Limb (tissue), 2 donors: ENCODE data around the gene SPTBN4.
"Not testable (repeated sequence)": the region's sequence is repeated elsewhere in the genome, so short reads cannot be mapped to it uniquely, and the experiment has no call there.

Source experiments
- DNase-seq, 2 donors: peaks; one replicate each; pipeline ENCODE4 v3.0.0-alpha.2; 2016; ENCODE audit errors: extremely low spot score in 2 of 2

SPTBN4 gene

DNA sequence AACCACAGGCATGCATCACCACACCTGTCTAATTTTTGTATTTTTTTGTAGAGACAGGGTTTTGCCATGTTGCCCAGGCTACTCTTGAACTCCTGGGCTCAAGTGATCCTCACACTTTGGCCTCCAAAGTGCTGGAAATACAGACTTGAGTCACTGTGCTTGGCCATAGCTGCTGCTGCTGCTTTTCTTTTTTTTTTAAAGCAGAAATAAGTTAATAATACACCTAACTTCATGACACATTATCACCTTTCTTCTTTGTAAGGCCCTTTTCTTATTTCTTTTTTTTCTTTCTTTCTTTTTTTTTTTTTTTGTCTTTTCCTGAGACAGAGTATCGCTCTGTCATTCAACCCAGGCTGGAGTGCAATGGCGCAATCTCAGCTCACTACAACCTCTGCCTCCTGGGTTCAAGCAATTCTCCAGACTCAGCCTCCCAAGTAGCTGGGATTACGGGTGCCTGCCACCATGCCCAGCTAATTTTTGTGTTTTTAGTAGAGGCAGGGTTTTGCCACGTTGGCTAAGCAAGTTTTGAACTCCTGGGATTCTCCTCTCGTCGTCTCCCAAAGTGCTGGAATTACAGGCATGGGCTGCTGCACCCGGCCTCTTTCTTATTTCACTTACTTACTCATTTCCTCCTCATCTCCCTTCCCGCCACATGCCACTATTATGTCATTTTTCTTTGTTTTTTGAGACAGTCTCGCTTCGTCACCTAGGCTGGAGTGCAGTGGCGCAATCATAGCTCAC, 118.6 kb downstream of the SPTBN4 start:
- DNase-seq = no peak

DNA sequence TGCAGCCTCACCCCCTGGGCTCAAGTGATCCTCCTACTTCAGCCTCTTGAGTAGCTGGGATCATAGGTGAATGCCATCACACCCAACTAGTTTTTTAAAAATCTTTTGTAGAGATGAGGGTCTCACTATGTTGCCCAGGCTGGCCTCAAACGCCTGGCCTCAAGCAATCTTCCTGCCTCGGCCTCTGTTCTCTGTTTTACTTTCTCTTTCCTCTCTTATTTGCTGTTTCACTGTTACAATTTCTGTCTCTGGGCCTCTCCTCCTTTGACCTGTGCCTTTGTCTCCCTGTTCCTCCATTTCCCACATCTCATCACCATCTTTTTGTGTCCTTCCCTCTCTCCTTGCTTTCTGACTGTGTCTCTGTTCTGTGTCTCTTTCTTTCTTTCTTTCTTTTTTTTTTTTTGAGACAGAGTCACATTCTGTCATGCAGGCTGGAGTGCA, 119.2 kb downstream of the SPTBN4 start:
- DNase-seq = no peak

DNA sequence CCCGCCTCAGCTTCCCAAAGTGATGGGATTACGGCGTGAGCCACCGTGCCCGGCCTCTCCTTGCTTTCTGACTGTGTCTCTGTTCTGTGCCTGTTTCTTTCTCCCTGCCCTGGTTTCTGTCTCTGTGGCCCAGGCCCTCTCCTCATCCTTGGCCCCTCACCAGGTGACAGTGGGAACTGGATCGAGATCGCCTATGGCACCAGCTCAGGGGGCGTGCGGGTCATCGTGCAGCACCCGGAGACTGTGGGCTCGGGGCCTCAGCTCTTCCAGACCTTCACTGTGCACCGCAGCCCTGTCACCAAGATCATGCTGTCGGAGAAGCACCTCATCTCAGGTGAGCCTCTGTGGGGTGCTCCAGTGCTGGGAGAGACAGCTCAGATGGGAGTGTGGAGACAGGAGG, 119.8 kb downstream of the SPTBN4 start:
- no peak for DNase-seq

DNA sequence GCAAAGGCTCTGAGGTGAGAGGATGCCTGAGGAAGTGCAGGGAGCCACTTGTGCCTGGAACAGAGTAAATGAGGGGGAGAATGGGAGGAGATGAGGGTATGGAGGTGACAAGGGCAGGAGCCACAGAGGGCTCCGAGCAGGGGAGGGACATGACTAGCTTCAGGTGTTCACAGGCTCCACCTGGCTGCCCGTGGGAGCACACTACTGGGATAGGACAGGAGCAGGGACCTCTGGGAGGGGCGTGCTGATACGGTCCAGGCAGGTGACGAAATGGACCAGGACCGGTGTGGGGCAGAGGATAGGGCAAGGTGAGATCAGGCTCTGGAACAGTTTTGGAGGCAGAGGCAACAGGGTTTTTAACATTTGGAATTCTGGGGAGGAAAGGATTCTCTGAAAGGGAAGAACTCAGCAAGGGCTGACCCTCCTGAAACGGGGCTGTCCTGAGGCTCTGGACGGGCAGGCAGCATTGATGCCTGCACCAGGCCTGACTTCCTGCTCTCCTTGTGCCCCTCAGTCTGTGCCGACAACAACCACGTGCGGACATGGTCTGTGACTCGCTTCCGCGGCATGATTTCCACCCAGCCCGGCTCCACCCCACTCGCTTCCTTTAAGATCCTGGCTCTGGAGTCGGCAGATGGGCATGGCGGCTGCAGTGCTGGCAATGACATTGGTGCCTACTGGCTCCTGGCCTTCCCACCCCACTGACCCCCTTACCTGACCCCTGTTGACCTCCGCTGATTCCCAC, 121.5 kb downstream of the SPTBN4 start:
- no peak for DNase-seq

DNA sequence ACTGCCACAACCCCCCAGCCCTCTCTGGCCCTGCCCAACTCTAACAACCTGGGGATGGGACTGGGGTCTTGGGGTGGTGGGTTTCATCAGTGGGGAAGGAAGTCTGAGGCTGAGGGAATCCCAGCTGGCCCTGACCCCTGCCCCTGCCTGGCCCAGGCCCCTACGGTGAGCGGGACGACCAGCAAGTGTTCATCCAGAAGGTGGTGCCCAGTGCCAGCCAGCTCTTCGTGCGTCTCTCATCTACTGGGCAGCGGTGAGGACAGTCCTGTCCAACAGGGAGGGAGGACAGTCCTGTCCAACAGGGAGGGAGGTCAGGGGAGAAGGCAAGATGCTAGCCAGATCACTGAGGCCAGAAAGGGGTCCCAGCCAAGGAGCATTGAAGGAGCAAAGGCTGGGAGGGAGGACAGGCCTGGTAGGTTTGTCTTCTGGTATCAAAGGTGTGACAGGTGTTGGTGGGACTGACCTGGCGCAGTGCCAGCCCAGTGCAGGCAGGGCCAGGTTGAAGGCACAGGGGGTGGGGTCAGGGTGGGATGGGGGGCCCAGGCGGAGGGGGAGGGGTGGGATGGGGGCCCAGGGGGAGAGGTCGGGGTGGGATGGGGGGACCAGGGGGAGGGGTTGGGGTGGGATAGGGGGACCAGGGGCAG, 122.2 kb downstream of the SPTBN4 start:
- DNase-seq = no peak

DNA sequence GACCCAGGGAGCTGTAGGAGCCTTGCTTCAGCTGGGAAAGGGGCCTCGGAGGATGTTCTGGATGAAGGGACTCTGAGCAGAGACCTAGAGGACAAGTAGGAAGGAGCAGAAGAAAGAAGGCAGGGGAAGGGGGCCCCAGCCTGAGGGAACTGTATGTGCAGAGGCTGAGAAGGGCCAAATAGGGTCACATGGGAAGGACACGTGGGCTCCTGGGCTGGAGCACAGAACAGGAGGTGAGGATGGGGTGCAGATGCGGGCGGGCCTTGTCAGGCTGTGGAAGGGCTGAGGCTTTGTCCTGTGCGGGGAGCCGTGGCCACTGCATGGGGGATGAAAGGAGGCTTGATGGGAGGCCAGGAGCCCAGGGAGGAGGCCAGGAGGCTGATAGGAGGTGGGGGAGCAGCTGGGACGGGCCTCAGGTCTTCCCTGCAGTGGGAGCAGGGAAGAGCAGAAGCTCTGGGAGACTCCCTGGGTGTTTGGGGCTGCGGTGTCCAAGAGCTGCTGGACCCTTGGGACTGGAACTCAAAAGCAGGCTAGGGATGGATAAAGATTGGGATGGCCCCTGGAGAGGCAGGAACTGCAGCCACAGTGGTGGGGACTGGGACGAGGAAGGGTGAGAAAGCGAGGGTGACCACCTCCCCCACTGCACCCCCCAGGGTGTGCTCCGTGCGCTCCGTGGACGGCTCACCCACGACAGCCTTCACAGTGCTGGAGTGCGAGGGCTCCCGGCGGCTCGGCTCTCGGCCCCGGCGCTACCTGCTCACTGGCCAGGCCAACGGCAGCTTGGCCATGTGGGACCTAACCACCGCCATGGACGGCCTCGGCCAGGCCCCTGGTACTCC, 123.0 kb downstream of the SPTBN4 start:
- no peak for DNase-seq

DNA sequence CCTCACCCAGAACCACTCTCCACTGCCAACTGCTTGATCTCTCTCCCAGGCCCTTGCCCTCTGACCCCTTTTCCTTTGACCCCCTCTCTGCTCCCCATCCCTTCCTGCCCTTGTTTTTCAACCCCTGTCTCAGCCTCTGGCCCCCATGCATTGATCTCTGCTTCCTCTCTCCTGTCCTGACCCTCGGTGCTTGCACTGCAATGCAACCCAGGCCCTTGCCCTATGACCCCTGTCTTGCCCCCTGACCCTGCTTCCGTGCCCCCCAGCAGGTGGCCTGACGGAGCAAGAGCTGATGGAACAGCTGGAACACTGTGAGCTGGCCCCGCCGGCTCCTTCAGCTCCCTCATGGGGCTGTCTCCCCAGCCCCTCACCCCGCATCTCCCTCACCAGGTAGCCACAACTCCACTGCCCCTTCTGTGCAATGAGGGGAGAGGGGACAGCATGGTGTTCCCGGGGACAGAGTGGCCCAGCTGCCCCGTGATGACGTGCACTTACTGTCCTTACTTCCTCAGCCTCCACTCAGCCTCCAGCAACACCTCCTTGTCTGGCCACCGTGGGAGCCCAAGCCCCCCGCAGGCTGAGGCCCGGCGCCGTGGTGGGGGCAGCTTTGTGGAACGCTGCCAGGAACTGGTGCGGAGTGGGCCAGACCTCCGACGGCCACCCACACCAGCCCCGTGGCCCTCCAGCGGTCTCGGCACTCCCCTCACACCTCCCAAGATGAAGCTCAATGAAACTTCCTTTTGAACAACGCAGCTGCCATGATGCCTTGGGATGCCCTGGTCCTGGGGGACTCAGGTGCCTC, 123.9 kb downstream of the SPTBN4 start:
- DNase-seq = no peak

DNA sequence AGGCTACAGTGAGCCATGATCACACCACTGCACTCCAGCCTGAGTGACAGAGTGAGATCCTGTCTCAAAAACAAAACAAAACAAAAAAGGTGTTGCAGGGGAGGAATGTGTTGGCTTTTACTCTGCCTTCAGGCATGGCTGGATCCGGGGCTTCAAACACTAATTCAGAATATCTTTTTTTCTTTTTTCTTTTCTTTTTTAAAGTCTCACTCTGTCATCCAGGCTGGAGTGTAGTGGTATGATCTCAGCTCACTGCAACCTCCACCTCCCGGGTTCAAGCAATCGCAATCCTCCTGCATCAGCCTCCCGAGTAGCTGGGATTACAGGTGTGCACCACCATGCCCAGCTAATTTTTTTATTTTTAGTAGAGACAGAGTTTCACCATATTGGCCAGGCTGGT, 124.9 kb downstream of the SPTBN4 start:
- not testable (repeated sequence) for DNase-seq

DNA sequence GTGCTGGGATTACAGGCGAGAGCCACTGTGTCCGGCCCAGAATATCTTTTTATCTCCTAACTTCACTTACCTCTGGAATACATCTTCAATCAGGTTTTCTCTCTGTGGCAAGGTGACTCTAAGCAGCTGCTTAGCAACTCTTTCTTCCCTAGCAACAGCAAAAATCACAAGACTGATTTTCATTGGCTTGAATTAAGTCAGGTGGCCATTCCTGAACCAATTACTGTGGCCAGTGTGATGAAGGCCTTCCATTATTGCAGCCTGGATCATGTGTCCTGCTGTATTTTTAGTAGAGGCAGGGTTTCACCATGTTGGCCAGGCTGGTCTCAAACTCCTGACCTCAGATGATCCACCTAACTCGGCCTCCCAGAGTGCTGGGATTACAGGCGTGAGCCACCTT, 125.4 kb downstream of the SPTBN4 start:
- DNase-seq = no peak

DNA sequence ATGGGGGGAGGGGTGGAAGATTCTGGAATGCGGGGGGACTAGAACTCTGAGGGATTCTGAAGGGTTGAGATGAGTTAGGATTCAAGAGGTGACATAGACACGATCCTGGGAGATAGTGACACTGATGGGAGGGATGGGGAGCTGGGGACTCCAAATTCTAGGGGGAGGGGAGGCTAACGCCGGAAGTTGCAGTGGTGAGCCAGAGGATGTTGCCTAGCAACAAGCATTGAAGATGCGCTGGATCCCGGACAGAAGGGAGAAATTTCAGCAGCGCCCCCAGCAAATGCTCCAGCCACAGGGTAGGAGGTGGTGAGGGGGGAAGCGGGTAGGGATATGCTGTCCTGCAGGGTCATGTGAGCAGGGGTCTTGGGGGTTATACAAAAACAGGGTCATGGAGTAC, 127.5 kb downstream of the SPTBN4 start:
- no peak for DNase-seq

DNA sequence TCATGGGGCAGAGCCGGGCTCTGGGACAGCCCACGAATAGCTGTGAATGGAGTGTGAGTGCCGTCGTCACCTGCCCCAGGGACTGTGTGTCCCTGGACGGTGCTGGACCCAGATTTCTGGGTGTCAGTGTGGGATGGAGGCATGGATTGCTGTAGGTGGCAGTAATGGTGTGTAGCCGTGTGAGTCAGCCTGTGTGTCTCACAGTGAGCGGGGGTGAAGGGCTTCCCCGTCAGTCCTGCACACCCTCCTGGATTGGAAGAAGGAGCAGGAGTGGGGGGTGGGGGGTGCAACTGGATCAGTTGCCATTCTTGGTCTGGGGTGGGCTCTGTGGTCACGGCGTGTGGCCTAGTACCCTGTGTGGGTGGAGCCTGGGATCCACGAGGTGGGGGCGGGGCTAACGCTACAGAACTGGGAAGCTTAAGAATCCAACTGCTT, 127.9 kb downstream of the SPTBN4 start:
- DNase-seq = no peak

DNA sequence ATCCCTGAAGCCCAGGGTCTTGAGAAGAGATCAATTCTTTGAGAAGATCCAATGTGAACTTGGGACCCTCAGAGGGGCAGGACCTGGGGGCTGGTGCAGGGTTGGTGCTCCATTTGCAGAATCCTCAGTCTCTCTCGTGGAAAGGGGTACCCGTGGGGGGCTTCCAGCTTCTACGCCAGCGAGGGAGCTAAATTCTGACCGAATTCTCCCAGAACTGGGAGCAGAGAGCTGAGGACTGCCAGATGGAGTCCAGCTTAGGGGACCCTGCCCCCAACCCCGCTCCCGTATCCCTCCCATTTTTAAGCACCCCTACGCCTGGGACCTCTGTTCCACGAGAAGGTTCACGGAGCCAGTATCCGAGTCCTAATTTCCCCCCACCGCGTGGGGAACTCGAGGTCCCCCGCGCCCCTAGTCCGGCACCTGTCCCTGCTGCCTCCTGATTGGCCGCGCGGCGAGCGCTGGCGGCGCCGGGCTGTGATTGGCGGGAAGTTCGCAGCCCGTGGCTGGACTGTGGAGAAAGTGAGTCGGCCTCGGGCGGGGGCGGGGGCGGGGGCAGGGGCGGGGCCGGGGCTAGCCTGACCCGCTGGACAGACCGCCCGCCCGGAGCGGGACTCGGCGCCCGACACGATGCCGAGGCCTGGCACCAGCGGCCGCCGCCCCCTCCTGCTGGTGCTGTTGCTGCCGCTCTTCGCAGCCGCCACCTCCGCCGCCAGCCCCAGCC, 130.0 kb downstream of the SPTBN4 start:
- DNase-seq = peak in 1 of 2 donors; percentile 74

DNA sequence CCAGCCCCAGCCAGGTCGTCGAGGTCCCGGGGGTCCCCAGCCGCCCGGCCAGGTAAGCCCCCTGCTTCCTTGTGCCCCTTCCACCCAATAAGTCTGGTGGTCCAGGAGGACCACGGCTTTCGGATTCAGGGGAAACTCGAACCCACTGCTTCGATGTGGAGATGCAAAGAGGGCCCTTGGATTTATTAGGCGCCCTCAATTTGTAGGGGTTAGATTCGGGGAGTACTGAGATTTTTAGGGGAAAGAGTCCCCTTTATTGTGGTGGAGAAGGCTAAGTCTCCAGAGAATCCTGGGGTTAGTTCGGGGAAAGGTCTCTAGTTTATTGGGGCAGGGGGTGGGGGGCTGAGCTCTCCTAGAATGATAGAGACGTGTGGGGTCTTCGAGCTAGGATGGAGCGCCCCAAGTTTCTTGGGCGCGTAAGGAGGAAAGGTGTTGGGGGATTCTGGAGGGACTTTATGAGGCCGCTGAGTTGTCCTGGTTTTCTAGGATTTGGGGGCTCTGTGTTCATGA, 130.6 kb downstream of the SPTBN4 start:
- no peak for DNase-seq

DNA sequence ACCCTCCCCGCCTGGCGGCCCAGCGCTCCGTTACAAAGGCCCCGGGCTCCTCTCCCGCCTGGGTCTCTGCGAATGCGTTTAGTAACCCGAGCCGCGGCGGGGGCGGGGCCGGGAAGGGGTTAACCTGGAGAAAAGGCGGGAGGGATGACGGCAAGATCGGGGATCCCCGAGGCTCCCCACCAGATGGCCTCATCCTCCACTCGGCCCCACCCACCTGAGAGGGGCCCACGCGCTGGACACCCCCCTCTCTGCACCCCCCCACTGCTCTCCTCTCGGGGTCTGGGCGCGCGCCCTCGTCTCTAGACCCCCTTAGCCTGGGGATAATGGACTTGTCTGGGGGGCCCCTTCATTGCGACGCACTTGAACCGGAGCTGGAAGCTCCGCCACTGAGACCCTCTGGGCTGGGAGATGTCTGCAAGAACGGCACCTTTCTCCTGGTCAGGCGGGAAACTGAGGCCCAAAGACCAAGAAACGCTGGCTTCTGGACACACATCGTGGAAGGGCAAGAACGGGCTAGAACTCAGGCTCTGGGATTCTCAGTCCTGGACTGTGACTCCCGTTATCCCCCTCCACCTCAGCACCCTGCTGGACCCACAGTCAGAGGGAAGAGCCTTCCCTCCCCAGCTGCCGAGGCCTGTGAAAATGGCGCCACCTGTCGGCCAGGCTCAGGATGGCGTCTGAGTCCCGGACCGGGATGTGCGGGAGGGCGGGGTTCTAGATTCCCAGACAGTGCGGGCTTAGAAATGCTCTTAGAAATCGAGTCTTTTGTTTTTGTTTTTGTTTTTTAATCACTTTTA, 131.5 kb downstream of the SPTBN4 start:
- peak; percentile 91 to 96 for DNase-seq

DNA sequence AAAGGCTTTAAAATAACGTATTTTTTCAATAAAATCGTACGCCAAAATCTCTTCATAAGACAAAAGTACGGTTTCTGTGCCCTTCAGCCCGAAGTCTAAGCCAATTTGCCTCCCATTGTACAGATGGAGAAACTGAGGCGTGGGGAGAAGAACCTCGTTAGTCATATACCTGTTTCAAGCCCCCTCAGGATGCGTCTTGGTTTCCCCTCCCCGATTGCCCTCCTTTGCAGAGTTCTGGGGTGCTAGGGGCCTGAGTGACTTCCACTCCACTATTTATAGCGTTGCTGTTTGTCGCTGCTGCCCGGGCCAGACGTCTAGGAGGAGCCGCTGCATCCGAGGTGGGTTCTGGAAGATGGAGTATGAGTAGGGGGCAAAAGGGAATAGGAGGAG, 132.1 kb downstream of the SPTBN4 start:
- no peak for DNase-seq

DNA sequence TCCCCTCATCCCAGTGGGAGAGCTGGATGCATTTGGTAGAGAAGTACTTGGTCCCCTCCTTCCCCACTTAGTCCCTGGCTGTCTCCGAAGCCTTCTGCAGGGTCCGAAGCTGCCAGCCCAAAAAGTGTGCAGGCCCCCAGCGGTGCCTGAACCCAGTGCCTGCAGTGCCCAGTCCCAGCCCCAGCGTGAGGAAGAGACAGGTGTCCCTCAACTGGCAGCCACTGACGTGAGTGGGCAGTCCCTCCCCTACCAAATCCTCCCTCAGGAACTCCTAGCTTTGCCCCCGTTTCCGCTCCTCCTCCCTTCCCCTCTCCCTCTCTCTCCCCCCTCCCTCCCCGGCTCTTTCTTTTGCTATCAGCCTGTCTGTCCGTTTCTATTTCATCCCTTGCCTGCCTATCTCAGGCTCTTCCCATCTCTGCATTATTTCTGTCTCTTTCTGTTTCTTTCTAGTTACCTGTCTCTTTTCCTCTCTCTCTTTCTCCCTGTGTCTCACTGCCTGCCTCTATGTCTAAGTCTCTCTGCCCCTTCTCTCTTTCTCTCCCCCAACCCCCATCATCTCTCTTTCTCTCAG, 132.6 kb downstream of the SPTBN4 start:
- no peak for DNase-seq

DNA sequence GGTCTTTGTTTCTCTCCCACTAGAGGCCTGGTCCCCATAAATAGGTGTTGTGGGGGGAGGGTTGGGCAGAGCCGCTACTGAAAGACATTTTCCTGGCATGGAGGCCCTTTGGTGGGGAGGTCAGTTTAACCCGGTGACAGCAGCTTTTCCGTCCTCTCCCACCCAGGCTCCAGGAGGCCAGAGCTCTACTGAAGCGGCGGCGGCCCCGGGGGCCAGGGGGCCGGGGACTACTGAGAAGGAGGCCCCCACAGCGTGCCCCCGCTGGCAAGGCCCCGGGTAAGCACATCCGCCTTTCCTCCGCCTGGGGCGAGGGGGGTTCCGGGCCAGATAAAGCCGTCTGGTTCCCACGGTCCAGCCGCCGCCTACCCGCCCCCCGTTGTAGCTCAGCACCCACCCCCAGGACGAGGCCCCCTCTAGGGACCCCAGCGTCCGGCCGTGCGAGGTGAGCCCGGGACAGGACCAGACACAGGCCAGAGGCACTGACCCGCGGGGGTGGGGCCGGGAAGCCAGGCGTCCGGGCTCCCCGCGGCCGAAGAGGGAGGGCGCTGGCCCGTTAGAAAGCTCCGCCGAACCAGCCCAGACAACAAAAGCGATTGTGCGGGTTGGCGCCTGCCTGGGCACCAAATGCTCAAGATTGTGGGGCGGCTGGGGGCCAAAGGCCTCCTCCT, 133.2 kb downstream of the SPTBN4 start:
- no peak for DNase-seq

DNA sequence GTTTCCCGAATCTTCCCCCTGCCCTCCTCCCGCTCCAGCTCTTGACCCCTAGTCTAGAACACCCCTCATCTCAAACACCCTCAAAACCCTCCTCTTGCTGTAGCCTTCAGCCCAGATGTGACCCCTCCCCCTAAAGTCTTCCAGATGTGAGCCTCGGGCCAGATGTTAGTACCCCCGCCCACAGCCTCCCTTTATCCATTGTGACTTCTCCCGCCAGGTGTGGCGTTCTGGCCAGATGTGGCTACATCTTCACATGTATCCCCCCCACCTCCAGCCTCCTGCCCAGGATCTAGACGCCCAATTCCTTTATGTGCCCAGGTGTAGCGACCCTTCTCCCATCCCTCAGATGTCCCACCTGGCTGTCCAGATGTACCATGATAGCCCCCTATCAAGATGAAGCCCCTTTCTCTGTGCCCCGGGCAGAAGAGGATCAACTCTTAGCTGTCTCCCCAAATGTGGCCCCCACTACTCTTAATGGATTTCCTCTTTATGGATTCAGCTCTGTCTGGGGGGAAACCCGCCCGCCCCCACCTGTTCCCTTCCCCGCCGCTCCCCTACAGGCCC, 133.9 kb downstream of the SPTBN4 start:
- no peak for DNase-seq
